GM18508 (cell line): ENCODE results near the gene RYR3.
"Not testable (repeated sequence)": the region's sequence is repeated elsewhere in the genome, so short reads cannot be mapped to it uniquely, and the experiment has no call there.

ENCODE experiments used
- ATAC-seq: cut with Tn5 transposase; IDR thresholded peaks from one replicate; pipeline ENCODE4 v1.9.1; 2021; ENCODE audit warnings: moderate number of reproducible peaks; ENCODE audit not compliant: insufficient read depth, unreplicated experiment

Gene RYR3

GRCh38 chr15:33561407-33561806, 250.6 kb downstream of the RYR3 start:
- no peak for ATAC-seq

DNA sequence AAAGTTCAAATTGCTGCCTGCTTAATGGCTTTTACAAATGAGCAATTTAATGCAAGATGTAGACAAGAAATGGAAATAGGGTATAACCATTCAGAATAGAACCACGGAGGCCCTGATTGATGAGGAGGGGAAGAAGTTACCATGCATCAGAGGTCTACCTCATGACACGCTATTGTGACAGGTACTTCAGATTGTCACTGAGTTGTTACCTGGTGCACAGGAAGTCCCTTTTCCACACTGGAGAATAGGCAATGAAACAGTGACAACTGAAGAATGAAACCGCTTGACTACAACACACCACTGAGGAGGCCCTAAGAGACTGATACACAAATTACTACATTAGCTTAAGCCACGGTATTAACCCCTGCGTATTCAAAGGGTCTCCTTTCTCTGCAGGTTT, 251.2 kb downstream of the RYR3 start:
- ATAC-seq, result no peak

DNA sequence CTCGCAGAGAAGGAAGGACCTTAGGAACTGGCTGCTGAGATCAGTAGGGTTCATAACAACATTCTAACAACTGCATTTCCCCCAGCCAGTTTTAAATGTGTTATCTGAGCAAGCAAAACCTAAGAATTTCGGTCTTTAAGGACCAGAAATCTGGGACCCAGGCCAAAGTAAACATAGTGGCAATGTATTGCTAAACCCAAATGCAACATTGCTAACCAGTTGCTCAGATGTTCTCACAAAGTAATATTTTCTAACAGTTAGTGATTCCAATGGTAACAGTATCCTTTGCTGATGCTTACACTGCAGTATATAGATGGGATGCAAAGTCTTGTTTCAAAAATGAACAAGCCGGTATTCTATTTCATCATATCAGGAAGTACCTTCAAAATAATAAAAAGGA, 254.3 kb downstream of the RYR3 start:
- ATAC-seq, result no peak

DNA sequence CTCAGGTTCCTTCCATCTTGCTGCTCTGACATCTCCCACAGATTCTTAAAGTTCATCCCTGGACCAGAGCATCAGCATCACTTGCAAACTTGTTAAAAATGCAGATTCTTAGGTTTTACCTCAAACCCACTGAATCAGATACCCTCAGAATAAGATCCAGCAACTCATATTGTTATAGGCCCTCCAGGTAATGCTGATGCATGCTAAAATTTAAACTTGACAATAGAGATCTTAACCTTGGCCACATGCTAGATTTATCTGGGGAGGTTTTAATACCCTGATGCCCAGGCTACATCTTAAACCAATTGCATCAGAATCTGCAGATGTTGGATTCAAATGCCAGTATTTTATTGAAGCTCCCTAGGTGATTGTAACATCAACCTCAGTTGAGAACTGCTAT, 256.9 kb downstream of the RYR3 start:
- no peak for ATAC-seq

DNA sequence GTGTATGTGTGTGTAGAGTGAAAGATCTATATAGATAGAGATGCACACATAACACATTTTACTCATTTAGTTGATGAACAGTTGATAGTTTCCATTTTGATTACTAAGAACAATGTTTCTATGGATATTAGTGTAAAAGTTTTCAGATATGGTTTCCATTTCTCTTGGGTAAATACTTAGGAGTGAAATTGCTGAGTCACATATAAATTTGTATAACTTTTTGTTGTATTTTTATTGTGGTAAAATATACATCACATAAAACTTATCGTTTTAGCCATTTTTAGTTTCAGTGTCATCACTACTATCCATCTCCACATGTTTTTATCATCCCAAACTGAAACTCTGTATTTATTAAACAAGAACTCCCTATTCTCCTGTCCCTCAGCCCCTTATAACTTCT, 258.3 kb downstream of the RYR3 start:
- no peak for ATAC-seq

DNA sequence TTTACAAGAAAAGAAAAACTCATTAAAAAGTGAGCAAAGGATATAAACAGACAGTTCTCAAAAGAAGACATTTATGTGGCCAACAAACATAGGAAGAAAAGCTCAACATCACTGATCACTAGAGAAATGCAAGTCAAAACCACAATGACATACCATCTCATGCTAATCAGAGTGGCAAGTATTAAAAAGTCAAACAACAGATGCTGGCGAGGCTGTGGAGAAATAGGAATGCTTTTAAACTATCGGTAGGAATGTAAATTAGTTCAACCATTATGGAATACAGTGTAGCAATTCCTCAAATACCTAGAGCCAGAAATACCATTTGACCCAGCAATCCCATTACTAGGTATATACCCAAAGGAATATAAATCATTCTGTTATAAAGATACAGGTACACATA, 267.1 kb downstream of the RYR3 start:
- ATAC-seq, result not testable (repeated sequence)

DNA sequence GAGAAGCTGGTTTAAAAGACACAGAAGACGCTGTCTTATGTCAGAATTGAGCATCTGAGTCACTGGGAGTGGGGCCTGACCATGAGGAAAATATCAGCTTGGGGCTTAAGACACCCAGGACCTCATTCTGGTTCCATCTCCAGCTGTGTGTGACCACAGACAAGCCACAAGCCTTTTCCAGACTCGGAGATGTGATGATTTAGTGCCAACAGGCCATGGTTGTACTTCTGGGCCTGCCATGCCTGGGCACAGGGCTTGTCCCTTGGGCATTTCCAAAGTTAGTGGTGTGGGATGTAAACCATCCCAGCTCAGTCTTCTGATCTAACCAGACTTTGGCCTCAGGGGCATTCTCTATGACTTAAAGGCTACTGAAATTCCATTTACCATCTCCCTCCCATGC, 269.8 kb downstream of the RYR3 start:
- ATAC-seq, result no peak

GRCh38 chr15:33581032-33581431, 270.3 kb downstream of the RYR3 start:
- ATAC-seq, result no peak

GRCh38 chr15:33584797-33585196, 274.0 kb downstream of the RYR3 start:
- no peak for ATAC-seq

GRCh38 chr15:33586786-33587697, 276.3 kb downstream of the RYR3 start:
- no peak for ATAC-seq

DNA sequence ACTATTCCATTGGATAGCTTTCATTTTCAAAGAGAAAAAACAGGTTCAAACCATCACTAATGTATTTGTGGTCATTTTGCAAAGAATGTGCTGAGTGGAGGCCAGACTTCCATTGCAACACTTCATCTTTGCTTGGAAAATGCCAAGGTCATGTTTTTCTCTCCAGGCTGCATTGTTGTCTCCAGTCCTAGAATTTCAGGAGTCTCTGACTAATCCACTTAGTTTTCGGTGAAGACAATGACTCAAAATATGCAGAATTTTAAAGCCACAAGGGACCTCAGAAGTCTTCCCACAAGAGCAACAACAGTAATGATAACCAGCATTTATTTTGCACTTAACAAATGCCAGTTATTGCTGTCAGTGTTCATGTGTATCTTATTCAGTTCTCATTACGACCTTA, 277.0 kb downstream of the RYR3 start:
- ATAC-seq, result no peak

- ATAC-seq, result no peak
Observed at GRCh38 chr15:33592864-33593263, 282.1 kb downstream of the RYR3 start.

DNA sequence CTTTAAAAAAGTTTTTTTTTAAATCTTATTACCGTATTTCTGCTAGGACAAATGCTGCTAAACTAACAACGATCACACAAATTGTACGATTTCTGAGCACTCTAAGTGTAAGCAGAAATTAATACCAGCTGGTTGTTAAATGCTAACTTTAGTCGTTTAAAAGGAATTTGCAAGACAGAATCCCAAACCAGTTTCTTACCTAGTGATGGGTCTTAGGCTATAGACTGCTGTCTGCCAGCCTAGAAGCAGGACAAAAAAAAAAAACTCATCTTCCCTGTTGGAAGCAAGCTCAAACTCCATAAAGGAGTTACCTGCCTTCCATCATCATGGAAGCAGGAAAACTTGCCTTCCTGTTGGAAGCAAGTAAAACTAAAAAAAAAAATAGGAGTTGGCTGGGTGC, 287.6 kb downstream of the RYR3 start:
- not testable (repeated sequence) for ATAC-seq

GRCh38 chr15:33600212-33600611, 289.4 kb downstream of the RYR3 start:
- no peak for ATAC-seq

- no peak for ATAC-seq
Observed at GRCh38 chr15:33601461-33601860, 290.7 kb downstream of the RYR3 start.

- ATAC-seq, result no peak
Observed at GRCh38 chr15:33608714-33609113, 297.9 kb downstream of the RYR3 start.

GRCh38 chr15:33612721-33613304, 302.0 kb downstream of the RYR3 start:
- ATAC-seq, result no peak

DNA sequence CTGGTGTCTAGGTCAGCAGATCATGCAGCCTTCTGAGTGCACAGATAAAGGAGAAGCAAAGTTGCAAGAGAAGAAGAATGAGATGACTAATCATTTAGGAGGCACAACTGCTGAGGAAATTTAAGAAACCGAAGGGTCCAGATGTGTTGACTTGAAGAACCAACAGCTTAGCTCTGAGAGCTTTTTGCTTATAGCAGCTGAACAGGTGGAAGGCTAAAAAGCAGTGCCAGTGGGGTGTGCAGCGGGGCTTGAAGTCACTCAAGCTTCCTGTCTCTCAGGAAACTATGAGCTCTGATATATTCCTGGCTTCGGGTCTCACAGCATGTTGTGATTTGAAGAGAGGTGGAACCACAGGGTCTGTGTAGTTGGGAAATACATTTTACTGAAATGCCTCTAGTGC, 305.7 kb downstream of the RYR3 start:
- ATAC-seq, result no peak

DNA sequence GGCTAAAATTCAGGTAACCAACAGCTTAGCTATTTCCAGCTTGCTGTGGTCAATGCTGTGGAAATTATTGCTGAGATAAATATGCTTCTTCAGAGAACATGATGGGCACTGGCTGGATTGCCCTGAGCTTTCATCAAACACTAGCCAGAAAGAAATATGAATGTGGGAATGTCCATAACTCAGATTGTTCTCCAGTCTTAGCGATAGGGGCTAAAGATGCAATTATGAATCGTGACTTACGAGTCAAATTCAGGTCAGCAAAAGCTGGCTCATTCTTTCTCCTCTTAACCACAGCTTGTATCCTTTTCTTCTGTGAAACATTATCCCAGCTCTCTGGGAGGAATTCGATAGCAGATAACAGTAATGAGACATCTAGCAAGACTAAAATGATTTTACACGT, 307.6 kb downstream of the RYR3 start:
- ATAC-seq, result no peak

DNA sequence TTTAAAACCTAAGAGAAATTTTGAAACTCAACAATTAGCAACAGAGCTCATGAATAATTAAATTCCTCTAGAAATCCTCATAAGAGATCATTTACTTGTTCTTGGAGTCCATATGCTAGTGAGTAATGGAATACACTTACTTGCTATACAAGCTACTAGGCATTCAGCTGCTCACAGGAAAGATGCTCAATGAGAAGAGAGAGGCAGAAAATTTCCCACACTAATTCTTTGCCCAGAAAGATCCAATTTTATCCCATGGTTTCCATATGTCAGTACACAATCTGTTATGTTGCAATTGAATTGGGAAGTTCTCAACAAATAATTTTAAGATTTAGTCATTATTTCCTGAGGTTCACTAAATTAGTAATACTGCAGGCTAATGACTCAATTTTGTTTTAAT, 310.4 kb downstream of the RYR3 start:
- no peak for ATAC-seq

DNA sequence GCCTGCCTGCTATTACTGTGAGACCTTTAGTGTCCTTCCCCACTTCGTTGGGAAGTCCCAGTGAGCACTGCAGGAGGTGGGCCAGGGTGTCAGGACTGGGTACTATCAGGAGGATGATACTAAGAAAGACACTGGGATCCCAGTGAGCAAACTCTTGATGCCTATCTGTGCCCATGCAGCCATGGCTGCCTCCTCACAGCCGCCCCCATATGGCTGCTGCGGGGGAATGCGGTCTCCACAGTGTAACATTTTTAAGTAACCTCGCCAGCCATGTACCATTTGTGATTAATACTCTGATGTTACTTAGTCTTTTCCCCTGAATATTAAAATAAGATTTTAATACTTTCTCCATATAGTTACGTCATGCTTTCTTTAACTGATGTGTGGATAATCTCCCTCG, 312.2 kb downstream of the RYR3 start:
- ATAC-seq, result no peak

- ATAC-seq, result no peak
Observed at GRCh38 chr15:33624439-33624838, 313.7 kb downstream of the RYR3 start.
